ENCODE results near the gene GSG1. TPM values are rescaled to one million over a fixed set of nuclear protein-coding genes. Genes with fewer than 3 reads are reported as not detected.
"Not testable (repeated sequence)": the region's sequence is repeated elsewhere in the genome, so short reads cannot be mapped to it uniquely, and the experiment has no call there.

GSG1 gene
- total RNA-seq, 1 experiment from 2014 or later = 0.32 TPM

DNA sequence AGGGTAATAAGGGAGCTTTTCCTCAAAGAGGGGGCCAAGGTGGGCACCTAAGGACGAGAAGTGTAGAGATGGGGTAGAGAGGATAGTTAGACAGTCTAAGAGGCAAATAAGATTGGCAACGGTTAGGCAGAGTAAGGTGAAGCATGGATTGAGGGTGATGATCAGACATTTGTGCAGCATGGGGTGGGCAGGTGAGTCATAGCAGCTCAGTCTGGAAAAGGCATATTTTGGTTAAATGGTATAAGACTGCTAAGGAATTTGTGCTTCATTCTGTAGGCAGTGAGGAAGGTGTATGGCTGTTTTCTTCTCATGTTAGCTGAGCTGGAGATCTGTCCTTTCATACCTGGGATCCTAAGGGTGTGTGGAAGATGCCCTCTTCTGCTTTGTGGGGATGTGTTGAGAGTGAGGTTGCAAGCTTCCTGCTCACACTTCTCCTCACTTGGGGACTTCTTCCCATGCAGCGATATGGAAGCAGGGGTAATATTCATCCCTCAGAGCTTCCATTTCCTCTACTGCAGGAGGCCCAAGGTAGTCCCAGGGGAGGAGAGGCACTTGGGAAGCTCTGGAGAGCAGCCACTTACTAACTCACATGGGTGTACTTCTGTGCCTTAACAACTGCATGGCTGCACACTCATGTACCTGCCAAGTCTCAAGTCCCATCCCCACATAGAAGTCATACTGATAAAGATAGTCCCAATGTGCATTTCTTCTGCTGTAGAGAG, 28.9 kb downstream of the GSG1 start:
- no peaks in the 10 kb centered on the region for H3K9me3 ChIP-seq (replicated peaks)
- no peak overlapping the region for H3K4me3 ChIP-seq
- no peaks in the 10 kb centered on the region for H3K4me1 ChIP-seq (replicated peaks)
- H3K27ac ChIP-seq = no peak overlapping the region
- no peak for DNase-seq (ENCODE audit: low read depth in 1 of 2, low spot score in 2 of 2)
- H3K27me3 ChIP-seq (replicated peaks) = no peaks in the 10 kb centered on the region
- H3K36me3 ChIP-seq = no peaks in the 10 kb centered on the region

DNA sequence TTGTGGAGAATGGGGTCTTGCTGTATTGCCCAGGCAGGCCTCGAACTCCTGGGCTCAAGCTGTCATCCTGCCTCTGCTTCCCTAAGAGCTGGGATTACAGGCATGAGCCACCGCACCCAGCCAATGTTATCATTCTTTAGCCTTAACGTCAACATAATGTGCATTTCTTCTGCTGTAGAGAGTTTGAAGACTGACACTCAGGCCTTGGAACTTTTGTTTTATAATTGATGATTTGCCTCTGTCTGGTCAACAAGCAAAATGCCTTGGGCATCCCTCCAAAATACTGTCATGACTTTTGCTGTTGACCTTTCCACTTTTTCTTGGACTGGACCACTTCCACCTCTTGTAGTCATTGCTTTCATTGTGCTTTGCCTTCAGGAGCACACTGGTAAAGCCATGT, 30.3 kb downstream of the GSG1 start:
- H3K27me3 ChIP-seq (replicated peaks) = no peaks in the 10 kb centered on the region
- 0 out of 2 replicates have a peak, but pooled peaks cover 3% of the 10 kb centered on the region for H3K36me3 ChIP-seq
- DNase-seq (ENCODE audit: low read depth in 1 of 2, low spot score in 2 of 2) = no peak
- H3K9me3 ChIP-seq (replicated peaks) = no peaks in the 10 kb centered on the region
- no peak overlapping the region for H3K4me3 ChIP-seq
- no peak overlapping the region for H3K27ac ChIP-seq
- no peaks in the 10 kb centered on the region for H3K4me1 ChIP-seq (replicated peaks)

DNA sequence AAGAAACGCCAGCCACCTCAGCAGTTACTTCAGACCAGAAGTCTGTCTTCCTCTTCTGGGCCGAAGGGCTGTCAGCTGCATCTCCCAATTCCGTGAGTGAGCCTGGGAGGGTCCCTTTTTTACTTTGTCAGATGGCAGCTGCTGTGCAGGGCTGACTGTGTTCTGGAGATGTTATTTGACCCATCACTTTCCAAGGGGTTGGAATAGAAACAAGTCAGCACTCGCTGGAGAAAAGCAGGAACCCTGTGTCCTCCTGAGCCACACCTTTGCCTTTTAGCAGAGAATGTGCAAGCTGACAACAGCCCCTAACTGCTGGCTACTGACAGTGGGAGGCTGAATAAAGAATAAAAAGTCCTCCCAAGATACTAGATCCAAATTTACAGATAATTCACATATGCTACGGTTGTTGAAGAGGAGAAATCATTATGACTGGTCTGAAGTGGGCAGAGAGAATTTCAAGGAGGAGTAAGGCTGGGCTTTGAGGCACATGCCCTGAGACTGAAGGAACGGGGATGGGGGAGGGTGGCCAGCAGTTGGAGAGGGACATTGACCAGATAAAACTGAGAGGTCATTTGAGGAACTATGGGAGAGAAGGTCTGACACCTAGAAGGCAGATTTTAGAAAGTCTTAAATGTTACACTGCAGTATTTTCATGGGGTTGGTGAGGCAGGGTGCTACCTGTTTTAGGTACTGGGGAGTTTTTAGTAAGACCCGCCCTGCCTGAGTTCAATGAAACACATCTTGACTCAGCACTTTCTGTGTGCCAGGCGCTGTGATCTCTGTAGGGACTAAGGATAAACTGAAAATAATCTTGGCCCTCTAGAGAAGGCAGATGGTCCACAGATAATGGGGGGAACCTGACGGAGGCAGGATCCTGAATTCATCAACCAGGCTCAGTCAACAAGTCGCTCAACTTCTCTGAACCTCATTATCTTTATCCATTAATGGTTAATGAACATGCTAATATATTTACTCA, 31.9 kb downstream of the GSG1 start:
- DNase-seq (ENCODE audit: low read depth in 1 of 2, low spot score in 2 of 2) = no peak
- no peaks in the 10 kb centered on the region for H3K27me3 ChIP-seq (replicated peaks)
- 0 out of 2 replicates have a peak, but pooled peaks cover 3% of the 10 kb centered on the region for H3K36me3 ChIP-seq
- H3K4me1 ChIP-seq (replicated peaks) = no peaks in the 10 kb centered on the region
- H3K9me3 ChIP-seq (replicated peaks) = no peaks in the 10 kb centered on the region
- no peak overlapping the region for H3K27ac ChIP-seq
- H3K4me3 ChIP-seq = no peak overlapping the region

DNA sequence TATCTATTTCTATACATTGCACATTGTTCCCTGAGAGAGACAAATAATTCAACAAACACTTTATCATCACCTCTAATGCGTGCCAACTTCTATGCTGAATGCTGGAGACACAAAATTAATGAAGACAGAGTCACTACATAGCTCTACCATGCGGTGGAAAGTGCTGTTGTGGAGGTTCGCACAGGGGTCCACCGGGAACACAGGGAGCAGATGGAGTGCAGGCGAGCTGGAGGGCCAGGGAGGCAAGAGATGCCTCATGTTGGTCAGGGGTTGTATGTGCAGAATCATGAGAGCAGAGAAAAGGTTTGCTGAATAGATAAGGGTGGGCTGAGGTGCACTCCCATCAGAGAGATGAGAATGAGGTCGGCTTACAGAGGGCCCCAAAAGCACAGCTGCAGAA, 34.1 kb downstream of the GSG1 start:
- Histone ChIP-seq H3K4me1 (replicated peaks) (no peaks in the 10 kb centered on the region), H3K36me3 (0 out of 2 replicates have a peak, but pooled peaks cover 3% of the 10 kb centered on the region), H3K9me3 (replicated peaks) (no peaks in the 10 kb centered on the region), H3K4me3 (no peak overlapping the region), H3K27me3 (replicated peaks) (no peaks in the 10 kb centered on the region), H3K27ac (no peak overlapping the region)
- no peak for DNase-seq (ENCODE audit: low read depth in 1 of 2, low spot score in 2 of 2)

DNA sequence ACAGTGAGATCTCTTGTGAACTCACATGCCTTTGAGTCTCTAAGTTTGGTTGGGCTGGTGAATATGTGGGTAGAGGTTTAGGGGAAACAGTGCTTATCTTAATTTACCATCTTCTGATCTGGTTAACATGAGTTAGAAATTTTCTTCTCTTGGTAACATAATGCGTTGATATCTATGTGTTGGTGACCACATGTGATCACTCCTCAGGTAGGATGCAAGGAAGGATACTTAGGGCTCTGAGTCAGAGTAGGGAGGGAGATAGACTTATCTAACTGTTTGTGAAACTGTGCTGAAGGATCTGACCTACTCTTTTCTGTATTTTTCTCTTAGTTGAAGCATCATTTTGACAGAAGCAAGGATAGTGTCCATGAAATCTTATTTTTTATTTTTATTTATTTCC, 36.1 kb downstream of the GSG1 start:
- Histone ChIP-seq H3K4me3 (no peak overlapping the region), H3K9me3 (replicated peaks) (no peaks in the 10 kb centered on the region), H3K27ac (no peak overlapping the region), H3K27me3 (replicated peaks) (no peaks in the 10 kb centered on the region), H3K4me1 (replicated peaks) (no peaks in the 10 kb centered on the region), H3K36me3 (0 out of 2 replicates have a peak, but pooled peaks cover 3% of the 10 kb centered on the region)
- no peak for DNase-seq (ENCODE audit: low read depth in 1 of 2, low spot score in 2 of 2)

DNA sequence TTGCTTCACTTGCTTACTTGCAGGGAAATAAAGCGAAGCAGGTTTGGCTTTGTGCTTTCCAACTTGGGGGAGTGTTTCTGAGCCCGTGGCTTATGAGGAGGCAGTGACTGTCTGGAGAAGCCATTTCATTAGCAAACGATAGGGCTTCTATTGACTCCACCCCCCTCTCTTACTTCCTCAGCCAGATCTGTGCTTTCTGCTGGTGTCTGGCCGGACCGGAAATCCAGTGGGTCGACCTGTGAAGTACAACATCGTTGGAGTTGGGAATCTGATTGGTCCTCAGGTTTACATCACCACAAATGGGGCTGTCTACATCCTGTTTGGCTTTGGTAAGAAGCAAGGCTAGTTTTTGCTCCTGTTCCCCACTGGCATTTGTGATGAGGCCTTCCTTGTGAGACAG, 37.0 kb downstream of the GSG1 start:
- Histone ChIP-seq H3K4me3 (no peak overlapping the region), H3K27ac (no peak overlapping the region), H3K4me1 (replicated peaks) (no peaks in the 10 kb centered on the region), H3K36me3 (0 out of 2 replicates have a peak, but pooled peaks cover 3% of the 10 kb centered on the region), H3K27me3 (replicated peaks) (no peaks in the 10 kb centered on the region), H3K9me3 (replicated peaks) (no peaks in the 10 kb centered on the region)
- no peak for DNase-seq (ENCODE audit: low read depth in 1 of 2, low spot score in 2 of 2)

DNA sequence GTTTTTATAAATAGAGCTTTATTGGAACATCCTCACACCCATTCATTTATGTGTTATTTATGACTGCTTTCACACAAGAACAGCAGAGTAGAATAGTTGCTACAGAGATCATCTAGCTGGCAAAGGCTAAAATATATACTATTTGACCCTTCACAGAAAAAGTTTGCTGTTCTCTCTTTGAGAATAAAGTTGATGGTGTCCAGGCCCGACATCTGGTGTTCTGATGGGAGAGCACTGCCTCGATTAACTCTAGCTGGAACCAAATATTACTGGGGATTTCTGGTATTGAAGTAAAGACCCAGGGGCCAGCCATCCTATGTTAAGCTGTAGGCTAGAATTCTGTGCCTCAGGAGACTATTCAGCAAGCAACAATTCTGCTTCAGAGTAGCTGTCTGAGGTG, 37.5 kb downstream of the GSG1 start:
- H3K4me1 ChIP-seq (replicated peaks) = no peaks in the 10 kb centered on the region
- H3K4me3 ChIP-seq = no peak overlapping the region
- H3K27ac ChIP-seq = no peak overlapping the region
- DNase-seq (ENCODE audit: low read depth in 1 of 2, low spot score in 2 of 2) = no peak
- no peaks in the 10 kb centered on the region for H3K27me3 ChIP-seq (replicated peaks)
- no peaks in the 10 kb centered on the region for H3K9me3 ChIP-seq (replicated peaks)
- H3K36me3 ChIP-seq = 0 out of 2 replicates have a peak, but pooled peaks cover 3% of the 10 kb centered on the region

DNA sequence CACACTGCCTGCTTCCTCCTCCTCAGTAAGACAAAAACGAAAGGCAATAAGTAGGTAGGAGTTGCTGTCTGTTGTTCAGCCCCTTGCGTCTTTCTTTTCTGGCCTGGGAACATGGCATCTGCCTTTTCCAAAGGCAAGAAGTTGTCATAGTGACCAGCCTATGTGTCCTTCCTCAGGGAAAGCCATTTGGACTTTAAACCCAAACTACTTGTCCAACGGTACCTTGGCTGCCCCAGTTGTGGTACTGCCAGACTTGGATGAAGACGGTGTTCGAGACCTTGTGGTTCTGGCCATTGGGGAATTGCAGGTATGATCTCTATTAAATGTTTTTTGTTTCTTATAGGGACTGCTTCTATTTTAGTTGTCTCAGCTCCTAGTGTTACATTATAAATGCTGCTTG, 40.8 kb downstream of the GSG1 start:
- Histone ChIP-seq H3K36me3 (no peaks in the 10 kb centered on the region; the same call in 1 of the 2 replicates), H3K27me3 (replicated peaks) (no peaks in the 10 kb centered on the region), H3K4me1 (replicated peaks) (no peaks in the 10 kb centered on the region), H3K9me3 (replicated peaks) (no peaks in the 10 kb centered on the region), H3K27ac (no peak overlapping the region), H3K4me3 (no peak overlapping the region)
- DNase-seq (ENCODE audit: low read depth in 1 of 2, low spot score in 2 of 2) = no peak

DNA sequence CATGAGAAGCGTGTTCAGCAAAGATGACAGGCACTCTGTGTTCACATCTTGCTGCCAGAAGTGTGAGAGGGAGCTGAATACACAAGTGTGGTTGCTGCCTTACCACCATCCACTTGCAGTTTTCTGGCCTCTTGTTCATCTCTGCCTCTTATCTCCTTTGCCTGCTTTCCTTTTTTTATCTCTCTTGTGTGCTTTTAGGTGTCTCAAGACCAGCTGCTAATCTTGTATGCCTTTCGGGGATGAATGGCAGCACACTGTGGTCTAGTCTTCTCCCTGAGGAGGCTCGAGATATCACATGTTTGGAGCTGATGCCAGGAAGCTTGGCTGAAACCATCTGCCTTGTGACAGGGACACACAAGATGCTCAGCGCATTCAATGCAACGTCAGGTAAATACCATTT, 42.1 kb downstream of the GSG1 start:
- Histone ChIP-seq H3K27me3 (replicated peaks) (no peaks in the 10 kb centered on the region), H3K4me1 (replicated peaks) (no peaks in the 10 kb centered on the region), H3K4me3 (no peak overlapping the region), H3K36me3 (no peaks in the 10 kb centered on the region; the same call in 1 of the 2 replicates), H3K9me3 (replicated peaks) (no peaks in the 10 kb centered on the region), H3K27ac (no peak overlapping the region)
- DNase-seq (ENCODE audit: low read depth in 1 of 2, low spot score in 2 of 2) = no peak

DNA sequence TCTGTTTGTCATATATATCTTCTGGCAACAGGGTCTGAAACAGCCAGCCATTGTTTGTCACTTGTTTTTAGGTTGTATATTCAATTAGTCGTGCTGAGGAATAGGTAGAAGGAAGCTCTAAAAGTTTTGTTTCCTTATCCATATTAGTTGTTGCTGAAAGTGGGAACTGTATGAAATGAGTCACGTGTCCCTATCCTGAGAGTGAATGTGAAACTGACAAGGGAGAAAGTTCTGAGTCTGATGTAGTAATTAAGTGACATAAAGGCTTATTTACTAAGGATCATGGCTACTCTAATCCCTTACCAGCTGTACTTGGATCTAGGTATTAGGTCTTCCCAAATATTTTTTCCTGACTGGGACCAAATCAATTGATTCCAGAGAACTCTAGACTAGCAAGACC, 42.9 kb downstream of the GSG1 start:
- Histone ChIP-seq H3K27ac (no peak overlapping the region), H3K36me3 (no peaks in the 10 kb centered on the region; the same call in 1 of the 2 replicates), H3K4me1 (replicated peaks) (no peaks in the 10 kb centered on the region), H3K4me3 (no peak overlapping the region), H3K27me3 (replicated peaks) (no peaks in the 10 kb centered on the region), H3K9me3 (replicated peaks) (no peaks in the 10 kb centered on the region)
- no peak for DNase-seq (ENCODE audit: low read depth in 1 of 2, low spot score in 2 of 2)

DNA sequence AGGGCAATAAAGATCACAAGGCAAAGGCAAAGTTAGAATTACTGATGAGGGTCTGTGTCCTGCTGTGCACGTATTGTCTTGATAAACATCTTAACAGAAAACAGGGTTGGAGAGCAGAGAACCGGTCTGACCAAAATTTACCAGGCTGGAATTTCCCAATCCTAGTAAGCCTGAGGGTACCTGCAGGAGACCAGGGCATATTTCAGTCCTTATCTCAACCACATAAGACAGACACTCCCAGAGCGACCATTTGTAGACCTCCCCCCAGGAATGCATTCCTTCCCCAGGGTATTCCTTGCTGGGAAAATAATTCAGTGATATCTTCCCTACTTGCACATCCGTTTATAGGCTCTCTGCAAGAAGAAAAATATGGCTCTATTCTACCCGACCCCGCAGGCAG, 49.9 kb downstream of the GSG1 start:
- H3K9me3 ChIP-seq (replicated peaks); H3K27me3 ChIP-seq (replicated peaks); H3K4me1 ChIP-seq (replicated peaks); DNase-seq (ENCODE audit: low read depth in 1 of 2, low spot score in 2 of 2); H3K4me3 ChIP-seq; H3K36me3 ChIP-seq; H3K27ac ChIP-seq: not testable (repeated sequence)

DNA sequence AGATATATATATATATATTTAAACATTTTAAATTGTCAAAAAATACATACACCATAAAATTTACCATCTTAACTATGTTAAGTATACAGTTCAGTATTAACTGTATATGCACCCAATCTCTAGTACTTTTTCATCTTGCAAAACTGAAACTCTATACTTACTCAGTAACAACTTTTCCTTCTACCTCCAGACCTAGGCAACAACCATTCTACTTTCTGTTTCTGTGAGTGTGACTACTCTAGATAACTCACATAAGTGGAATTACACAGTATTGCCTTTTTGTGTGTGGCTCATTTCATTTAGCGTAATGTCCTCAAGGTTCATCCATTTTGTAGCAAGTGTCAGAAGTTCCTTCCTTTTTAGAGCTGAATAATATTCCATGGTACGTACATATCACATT, 51.0 kb downstream of the GSG1 start:
- no peaks in the 10 kb centered on the region for H3K9me3 ChIP-seq (replicated peaks)
- no peaks in the 10 kb centered on the region for H3K27me3 ChIP-seq (replicated peaks)
- no peak overlapping the region for H3K4me3 ChIP-seq
- no peaks in the 10 kb centered on the region for H3K4me1 ChIP-seq (replicated peaks)
- no peak overlapping the region for H3K27ac ChIP-seq
- DNase-seq (ENCODE audit: low read depth in 1 of 2, low spot score in 2 of 2) = no peak
- no peaks in the 10 kb centered on the region for H3K36me3 ChIP-seq

DNA sequence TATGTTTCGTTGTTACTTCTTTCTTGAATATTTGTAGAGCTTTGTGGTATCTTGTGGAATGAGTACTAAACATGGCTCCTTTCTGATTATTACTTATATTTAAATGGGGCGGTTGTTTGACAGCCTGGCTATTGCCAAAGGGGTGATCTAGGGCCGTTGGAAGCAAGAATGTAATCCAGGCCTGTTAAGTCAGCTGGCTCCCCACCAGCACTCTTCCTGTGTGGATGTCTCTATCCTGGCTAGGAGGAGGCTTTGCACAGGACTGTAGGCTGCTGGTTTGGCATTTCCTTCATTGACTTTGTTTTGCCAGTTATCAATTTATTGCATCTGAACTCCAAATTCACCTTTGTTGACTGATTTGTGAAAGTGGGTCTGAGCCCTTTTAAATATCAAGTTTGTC, 53.7 kb downstream of the GSG1 start:
- H3K9me3 ChIP-seq (replicated peaks) = no peaks in the 10 kb centered on the region
- H3K27me3 ChIP-seq (replicated peaks) = no peaks in the 10 kb centered on the region
- peaks cover 2% of the 10 kb centered on the region; the same call in 1 of the 2 replicates for H3K4me1 ChIP-seq (replicated peaks)
- H3K4me3 ChIP-seq = no peak overlapping the region
- H3K36me3 ChIP-seq = no peaks in the 10 kb centered on the region
- no peak for DNase-seq (ENCODE audit: low read depth in 1 of 2, low spot score in 2 of 2)
- H3K27ac ChIP-seq = no peak overlapping the region

DNA sequence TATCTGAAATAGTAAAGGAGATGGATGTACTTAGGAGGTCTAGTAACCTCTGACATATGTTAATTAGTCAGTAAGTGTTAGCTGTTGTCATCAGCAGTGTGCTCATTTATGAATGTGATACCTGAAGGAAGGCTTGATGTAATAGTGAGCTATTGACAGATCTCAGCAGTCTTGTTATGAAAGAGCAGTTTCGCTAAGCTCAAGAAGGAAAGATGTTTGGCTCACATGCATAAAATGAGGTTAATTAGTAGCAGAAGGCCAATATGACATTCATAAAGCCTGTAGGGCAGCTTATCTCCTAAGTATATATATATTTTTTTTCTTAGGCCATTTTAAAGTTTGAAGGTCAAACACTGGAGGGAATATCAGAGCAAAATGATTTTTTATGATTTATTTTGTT, 56.5 kb downstream of the GSG1 start:
- DNase-seq (ENCODE audit: low read depth in 1 of 2, low spot score in 2 of 2) = no peak
- Histone ChIP-seq H3K27me3 (replicated peaks) (0 out of 2 replicates have a peak, but pooled peaks cover 3% of the 10 kb centered on the region), H3K4me3 (no peak overlapping the region), H3K4me1 (replicated peaks) (peaks cover 11% of the 10 kb centered on the region; the same call in 1 of the 2 replicates), H3K36me3 (peaks cover 5% of the 10 kb centered on the region; the same call in 1 of the 2 replicates), H3K27ac (no peak overlapping the region), H3K9me3 (replicated peaks) (no peaks in the 10 kb centered on the region)
